Mammary epithelial cell (primary cell): ENCODE results near the gene CCSAP.

Experiments used
- EZH2 ChIP-seq: IDR thresholded peaks from 2 replicates; pipeline ENCODE4 v1.6.1; 2012; ENCODE audit warnings: low read length, inconsistent platforms, borderline replicate concordance
- TF ChIP-seq, protein P1 (sequence below), 2 donors: IDR thresholded peaks in 1 of 2; conservative IDR thresholded peaks in 1 of 2; 2 replicates each; pipeline ENCODE4 v1.5.1; 2011 to 2012; ENCODE audit warnings: inconsistent platforms in 2 of 2, low read length in 2 of 2, mild to moderate bottlenecking in 2 of 2, control low read depth in 1 of 2, low read depth in 1 of 2; ENCODE audit not compliant: insufficient read depth in 1 of 2; ENCODE audit errors: extremely low read depth in 1 of 2

DNA sequence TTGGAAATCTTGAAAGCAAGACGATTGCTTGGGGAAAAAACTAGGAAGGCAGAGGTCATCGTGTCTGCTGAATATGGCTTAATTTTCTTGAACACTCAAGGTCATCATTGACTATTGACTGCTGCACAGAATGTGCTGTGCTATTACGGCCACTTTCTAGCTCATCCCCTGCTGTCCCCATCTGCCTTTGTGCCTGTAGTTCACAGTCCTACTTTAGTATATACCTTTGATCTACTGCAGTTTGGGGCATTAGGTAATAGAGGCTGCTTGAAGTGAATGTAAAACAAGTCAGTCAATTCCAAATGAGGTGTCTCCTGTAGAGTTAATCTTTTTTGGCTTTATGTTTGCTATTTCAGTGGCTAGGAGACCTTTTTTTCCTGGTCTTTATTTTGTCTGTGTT, 63.6 kb downstream of the CCSAP start:
- TF ChIP-seq, protein P1, sequence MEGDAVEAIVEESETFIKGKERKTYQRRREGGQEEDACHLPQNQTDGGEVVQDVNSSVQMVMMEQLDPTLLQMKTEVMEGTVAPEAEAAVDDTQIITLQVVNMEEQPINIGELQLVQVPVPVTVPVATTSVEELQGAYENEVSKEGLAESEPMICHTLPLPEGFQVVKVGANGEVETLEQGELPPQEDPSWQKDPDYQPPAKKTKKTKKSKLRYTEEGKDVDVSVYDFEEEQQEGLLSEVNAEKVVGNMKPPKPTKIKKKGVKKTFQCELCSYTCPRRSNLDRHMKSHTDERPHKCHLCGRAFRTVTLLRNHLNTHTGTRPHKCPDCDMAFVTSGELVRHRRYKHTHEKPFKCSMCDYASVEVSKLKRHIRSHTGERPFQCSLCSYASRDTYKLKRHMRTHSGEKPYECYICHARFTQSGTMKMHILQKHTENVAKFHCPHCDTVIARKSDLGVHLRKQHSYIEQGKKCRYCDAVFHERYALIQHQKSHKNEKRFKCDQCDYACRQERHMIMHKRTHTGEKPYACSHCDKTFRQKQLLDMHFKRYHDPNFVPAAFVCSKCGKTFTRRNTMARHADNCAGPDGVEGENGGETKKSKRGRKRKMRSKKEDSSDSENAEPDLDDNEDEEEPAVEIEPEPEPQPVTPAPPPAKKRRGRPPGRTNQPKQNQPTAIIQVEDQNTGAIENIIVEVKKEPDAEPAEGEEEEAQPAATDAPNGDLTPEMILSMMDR (conservative IDR thresholded peaks at IDR 0.05 in 1 of 2, IDR thresholded peaks at IDR 0.05 in 1 of 2; ENCODE audit: extremely low read depth in 1 of 2, insufficient read depth in 1 of 2, low read depth in 1 of 2, low read length in 2 of 2), result no peak
- no peak for TF ChIP-seq EZH2
